Measurements from ENCODE around the gene BRSK2. TPM values are rescaled to one million over a fixed set of nuclear protein-coding genes. Genes with fewer than 3 reads are reported as not detected.

Gene BRSK2
- polyA plus RNA-seq, 1 of the 3 experiments (the other 2 are of a cell fraction): 0.64 TPM

DNA sequence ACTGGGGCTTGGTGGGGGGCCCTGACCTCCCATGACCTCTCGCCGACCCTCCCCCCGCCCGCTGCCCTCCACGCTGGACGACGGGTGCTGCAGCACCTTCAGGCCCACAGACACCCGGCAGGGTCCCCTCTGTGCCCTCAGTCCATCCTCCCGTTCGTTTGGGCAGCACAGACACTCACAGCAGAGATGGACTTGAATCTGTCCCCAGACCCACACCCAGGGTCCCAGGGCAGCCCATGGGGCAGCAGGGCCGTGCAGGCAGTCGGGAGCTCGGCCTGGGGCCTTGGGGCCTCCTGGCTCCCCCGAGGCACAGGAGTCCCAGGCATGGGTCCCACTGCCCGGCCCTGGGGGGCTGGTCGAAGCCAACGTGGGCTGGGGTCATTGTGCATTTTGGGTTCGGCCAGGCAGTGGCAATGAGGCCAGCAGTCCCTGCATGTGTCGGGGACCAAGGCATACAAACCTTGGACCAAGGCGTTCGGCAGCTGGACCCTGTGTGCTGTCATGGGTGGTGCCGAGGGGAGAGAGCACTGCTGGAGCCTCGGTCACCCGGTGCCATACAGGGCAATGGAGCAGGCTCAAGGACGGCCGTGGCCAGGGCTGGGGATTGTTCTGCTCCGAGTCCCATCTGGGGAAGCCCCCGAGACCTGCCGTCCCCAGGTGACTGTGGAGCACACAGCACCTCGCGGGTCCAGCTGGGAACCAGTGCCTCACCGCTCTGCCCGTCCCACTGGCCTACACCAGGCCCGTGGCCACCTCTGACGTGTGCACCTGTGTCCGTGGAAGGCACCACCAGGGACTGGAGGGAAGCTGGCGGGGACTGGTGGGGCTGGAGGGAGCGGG is 19.3 kb upstream of the BRSK2 start (continued):
- TF ChIP-seq FOSL2 (IDR thresholded peaks at IDR 0.05; ENCODE audit: borderline replicate concordance, low read depth) (no peak), NRF1 (IDR thresholded peaks at IDR 0.05; ENCODE audit: low read depth, low read length) (no peak), TAF1 (IDR thresholded peaks at IDR 0.05; ENCODE audit: borderline replicate concordance, low read depth, low read length) (no peak), ZBTB33 (IDR thresholded peaks at IDR 0.05; ENCODE audit: borderline replicate concordance, low read depth) (no peak), FOXJ3 (CRISPR knock-in tag; IDR thresholded peaks at IDR 0.05) (no peak), ELF1 (IDR thresholded peaks at IDR 0.05) (no peak), TCF12 (IDR thresholded peaks at IDR 0.05) (no peak), JUND (IDR thresholded peaks at IDR 0.05) (no peak)

DNA sequence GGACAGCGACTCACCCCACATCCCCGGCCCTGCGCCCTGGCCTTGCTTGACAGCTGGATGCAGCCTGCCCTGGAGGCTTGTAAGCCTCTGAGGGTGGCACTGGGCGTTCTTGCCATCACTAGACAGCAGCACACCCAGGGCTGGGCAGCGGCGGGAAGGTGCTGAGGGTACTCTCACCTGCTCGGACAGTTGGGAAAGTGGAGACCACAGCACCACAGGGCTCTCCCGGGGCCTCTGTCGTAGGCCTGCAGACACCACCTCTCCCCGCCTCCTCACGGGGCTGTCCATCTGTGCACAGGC is 18.8 kb upstream of the BRSK2 start:
- H3K27me3 ChIP-seq (ENCODE audit: insufficient read depth): no peaks in the 10 kb centered on the region
- no peak overlapping the region for H3K4me2 ChIP-seq
- CTCF ChIA-PET: interaction anchor here (0.9 kb wide), 1 partner anchor 175 kb away, joined by 3 read pairs; no protein-coding TSS in a partner anchor
- POLR2A ChIA-PET: no interaction called here
- no peaks in the 10 kb centered on the region for H3K36me3 ChIP-seq (replicated peaks in 1 of 2; ENCODE audit: control insufficient read depth in 1 of 2, insufficient read depth in 2 of 2, low read length in 1 of 2)
- H3K4me3 ChIP-seq (ENCODE audit: low read depth in 2 of 2, low read length in 1 of 2): no peak overlapping the region
- DNase-seq: peak; percentile 14
- no peaks in the 10 kb centered on the region for H3K79me2 ChIP-seq (ENCODE audit: insufficient read depth)
- H3F3A ChIP-seq (replicated peaks; ENCODE audit: insufficient read depth): no peaks in the 10 kb centered on the region
- H2AFZ ChIP-seq (ENCODE audit: low read depth): no peak overlapping the region
- H3K9me2 ChIP-seq: no peaks in the 10 kb centered on the region
- H3K9me3 ChIP-seq: no peaks in the 10 kb centered on the region
- H3K27ac ChIP-seq (ENCODE audit: low read depth in 2 of 2, low read length in 1 of 2): no peak overlapping the region
- no peak for TF ChIP-seq NFIC (IDR thresholded peaks at IDR 0.05; ENCODE audit: borderline replicate concordance)
- no peak for TF ChIP-seq ELF1 (IDR thresholded peaks at IDR 0.05)
- TF ChIP-seq, protein P1, sequence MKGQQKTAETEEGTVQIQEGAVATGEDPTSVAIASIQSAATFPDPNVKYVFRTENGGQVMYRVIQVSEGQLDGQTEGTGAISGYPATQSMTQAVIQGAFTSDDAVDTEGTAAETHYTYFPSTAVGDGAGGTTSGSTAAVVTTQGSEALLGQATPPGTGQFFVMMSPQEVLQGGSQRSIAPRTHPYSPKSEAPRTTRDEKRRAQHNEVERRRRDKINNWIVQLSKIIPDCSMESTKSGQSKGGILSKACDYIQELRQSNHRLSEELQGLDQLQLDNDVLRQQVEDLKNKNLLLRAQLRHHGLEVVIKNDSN (IDR thresholded peaks at IDR 0.05; ENCODE audit: borderline replicate concordance, low read depth): no peak
- TF ChIP-seq IRF3 (IDR thresholded peaks at IDR 0.05; ENCODE audit: low read depth, low read length): no peak
- no peak for TF ChIP-seq RAD21 (IDR thresholded peaks at IDR 0.05; ENCODE audit: low read length)
- TF ChIP-seq FOXM1 (IDR thresholded peaks at IDR 0.05; ENCODE audit: low read depth): no peak
- TF ChIP-seq CHD2 (IDR thresholded peaks at IDR 0.05; ENCODE audit: low read length, partially characterized antibody): no peak
- WGBS (ENCODE audit: low lambda C conversion rate): 40% methylated on average over 1 of the region's 11 CpGs
- no peaks in the 10 kb centered on the region for H4K20me1 ChIP-seq (ENCODE audit: insufficient read depth)
- H3K9ac ChIP-seq: no peak overlapping the region
- no peaks in the 10 kb centered on the region for H3K4me1 ChIP-seq (ENCODE audit: control insufficient read depth in 1 of 2, insufficient read depth in 2 of 2, low read depth in 1 of 2, low read length in 1 of 2)
